HUES48 (cell line): ENCODE results near the gene ECM1.

Experiments used
- H3K27ac ChIP-seq: one replicate; pipeline ENCODE4 v1.7.0; 2013; ENCODE audit warnings: low read depth, low read length, inconsistent platforms
- H3K27me3 ChIP-seq: 2 replicates; pipeline ENCODE4 v1.6.1; 2013; ENCODE audit warnings: mild to moderate bottlenecking, low read length; ENCODE audit not compliant: control insufficient read depth, insufficient read depth
- H3K36me3 ChIP-seq: 2 replicates; pipeline ENCODE4 v1.6.1; 2013; ENCODE audit warnings: low read length; ENCODE audit not compliant: control insufficient read depth, insufficient read depth
- H3K4me1 ChIP-seq: 2 replicates; pipeline ENCODE4 v1.6.1; 2013; ENCODE audit warnings: mild to moderate bottlenecking, low read length; ENCODE audit not compliant: control insufficient read depth, insufficient read depth
- H3K4me3 ChIP-seq: 2 replicates; pipeline ENCODE4 v1.5.1; 2013; ENCODE audit warnings: mild to moderate bottlenecking, low read depth, low read length
- H3K9ac ChIP-seq: 2 replicates; pipeline ENCODE4 v1.6.1; 2013; ENCODE audit warnings: mild to moderate bottlenecking, low read depth, low read length, moderate library complexity
- H3K9me3 ChIP-seq: 2 replicates; pipeline ENCODE4 v1.6.1; 2013; ENCODE audit warnings: low read length; ENCODE audit not compliant: control insufficient read depth, insufficient read depth

ECM1 gene

GRCh38 chr1:150545486-150546032 lies 37.6 kb downstream of the ECM1 start:
- Histone ChIP-seq H3K4me1 (peaks cover 2% of the 10 kb centered on the region; the same call in 1 of the 2 replicates), H3K27ac (no peak overlapping the region), H3K9ac (no peak overlapping the region), H3K27me3 (peaks cover 15% of the 10 kb centered on the region), H3K4me3 (no peak overlapping the region), H3K9me3 (no peaks in the 10 kb centered on the region), H3K36me3 (no peaks in the 10 kb centered on the region)

GRCh38 chr1:150546294-150546937 lies 38.5 kb downstream of the ECM1 start:
- no peak overlapping the region for H3K4me3 ChIP-seq
- H3K4me1 ChIP-seq = peaks cover 2% of the 10 kb centered on the region; the same call in 1 of the 2 replicates
- H3K36me3 ChIP-seq = no peaks in the 10 kb centered on the region
- H3K9me3 ChIP-seq = no peaks in the 10 kb centered on the region
- peaks cover 21% of the 10 kb centered on the region for H3K27me3 ChIP-seq
- H3K27ac ChIP-seq = no peak overlapping the region
- H3K9ac ChIP-seq = no peak overlapping the region

- H3K9ac ChIP-seq = no peak overlapping the region
- H3K4me3 ChIP-seq = peak overlapping the region; percentile 62
- H3K27ac ChIP-seq = no peak overlapping the region
Observed at GRCh38 chr1:150548324-150548631, 40.4 kb downstream of the ECM1 start.

GRCh38 chr1:150548632-150549495 lies 41.0 kb downstream of the ECM1 start, which contains the start of gene ADAMTSL4:
TSS of gene ADAMTSL4 (plus strand) at chr1:150549408. CDS start at chr1:150552289, 2,881 bp downstream.
- H3K27me3 ChIP-seq = peaks cover 21% of the 10 kb centered on the region
- peak within 1 kb of the TSS; percentile 33 for H3K27ac ChIP-seq
- peak within 1 kb of the TSS; percentile 15; the same call in 1 of the 2 replicates for H3K9ac ChIP-seq
- H3K36me3 ChIP-seq = no peaks in the 10 kb centered on the region
- no peaks in the 10 kb centered on the region for H3K9me3 ChIP-seq
- H3K4me3 ChIP-seq = peak within 1 kb of the TSS; percentile 62
- peaks cover 10% of the 10 kb centered on the region; the same call in 1 of the 2 replicates for H3K4me1 ChIP-seq

More at GRCh38 chr1:150548324-150548631, 40.4 kb downstream of the ECM1 start:
- Histone ChIP-seq H3K36me3 (no peaks in the 10 kb centered on the region), H3K9me3 (no peaks in the 10 kb centered on the region), H3K4me1 (peaks cover 10% of the 10 kb centered on the region; the same call in 1 of the 2 replicates), H3K27me3 (peaks cover 21% of the 10 kb centered on the region)

GRCh38 chr1:150549496-150550221 lies 41.8 kb downstream of the ECM1 start:
- Histone ChIP-seq H3K9me3 (no peaks in the 10 kb centered on the region), H3K27me3 (peaks cover 21% of the 10 kb centered on the region), H3K9ac (no peak overlapping the region), H3K36me3 (no peaks in the 10 kb centered on the region), H3K4me1 (peaks cover 10% of the 10 kb centered on the region; the same call in 1 of the 2 replicates), H3K27ac (peak overlapping the region; percentile 33), H3K4me3 (peak overlapping the region; percentile 62)

- no peak overlapping the region for H3K4me3 ChIP-seq
- no peak overlapping the region for H3K27ac ChIP-seq
- peaks cover 21% of the 10 kb centered on the region for H3K27me3 ChIP-seq
- H3K4me1 ChIP-seq = peaks cover 10% of the 10 kb centered on the region; the same call in 1 of the 2 replicates
- H3K36me3 ChIP-seq = 0 out of 2 replicates have a peak, but pooled peaks cover 1% of the 10 kb centered on the region
- no peak overlapping the region for H3K9ac ChIP-seq
- no peaks in the 10 kb centered on the region for H3K9me3 ChIP-seq
Observed at GRCh38 chr1:150550222-150551050, 42.5 kb downstream of the ECM1 start.

- H3K27ac ChIP-seq = no peak overlapping the region
Observed at GRCh38 chr1:150551051-150551783, 43.3 kb downstream of the ECM1 start.

GRCh38 chr1:150551784-150552127 lies 43.8 kb downstream of the ECM1 start:
- no peak overlapping the region for H3K4me3 ChIP-seq
- no peak overlapping the region for H3K9ac ChIP-seq
- no peaks in the 10 kb centered on the region for H3K9me3 ChIP-seq

More at GRCh38 chr1:150551051-150551783, 43.3 kb downstream of the ECM1 start:
- Histone ChIP-seq H3K9ac (no peak overlapping the region), H3K4me3 (no peak overlapping the region), H3K4me1 (peaks cover 14% of the 10 kb centered on the region; the same call in 1 of the 2 replicates), H3K27me3 (peaks cover 21% of the 10 kb centered on the region), H3K9me3 (no peaks in the 10 kb centered on the region), H3K36me3 (0 out of 2 replicates have a peak, but pooled peaks cover 3% of the 10 kb centered on the region)

GRCh38 chr1:150552128-150552910 lies 44.4 kb downstream of the ECM1 start:
- peaks cover 21% of the 10 kb centered on the region for H3K27me3 ChIP-seq
- H3K9ac ChIP-seq = no peak overlapping the region
- H3K27ac ChIP-seq = no peak overlapping the region
- H3K9me3 ChIP-seq = no peaks in the 10 kb centered on the region
- H3K36me3 ChIP-seq = 0 out of 2 replicates have a peak, but pooled peaks cover 3% of the 10 kb centered on the region
- H3K4me1 ChIP-seq = peaks cover 16% of the 10 kb centered on the region; the same call in 1 of the 2 replicates
- H3K4me3 ChIP-seq = no peak overlapping the region

More at GRCh38 chr1:150551784-150552127, 43.8 kb downstream of the ECM1 start:
- Histone ChIP-seq H3K27ac (no peak overlapping the region), H3K4me1 (peaks cover 16% of the 10 kb centered on the region; the same call in 1 of the 2 replicates), H3K27me3 (peaks cover 21% of the 10 kb centered on the region), H3K36me3 (0 out of 2 replicates have a peak, but pooled peaks cover 3% of the 10 kb centered on the region)
